IMR-90 (cell line): ENCODE results near the gene SLAMF7. TPM values are rescaled to one million over a fixed set of nuclear protein-coding genes. Genes with fewer than 3 reads are reported as not detected.
A peak's percentile ranks its signal among the peaks of the same experiment; 100 is the strongest.

Experiments used
- ATAC-seq: fragments of 200-7000 bp; cut with Tn5 transposase; 2 replicates; pipeline ENCODE4 v1.9.1; 2020; ENCODE audit warnings: low read depth, mild to moderate bottlenecking, moderate library complexity
- BruUV-seq: library from RNA; stranded (reverse); fragments of 400-500 nt; replicated peaks from 2 replicates; lab custom pipeline; 2021; lab: Mats Ljungman, UMichigan
- CTCF ChIA-PET: fragments of 300-600 bp; formaldehyde crosslinking; extraction: SDS; loops from one replicate; lab custom pipeline; 2021; ENCODE audit warnings: antibody characterized with exemption; lab: Yijun Ruan, JAX
- POLR2A ChIA-PET: fragments of 300-600 bp; sonication (Branson Sonifier 250); formaldehyde crosslinking; loops from one replicate; lab custom pipeline; 2022; ENCODE audit warnings: antibody characterized with exemption; ENCODE audit not compliant: unreplicated experiment; lab: Charles Lee
- DNase-seq: peaks from one replicate; pipeline ENCODE4 v3.0.0; 2013
- H2AFZ ChIP-seq: replicated peaks from 2 replicates; pipeline ENCODE3; 2013; ENCODE audit warnings: low read length, mild to moderate bottlenecking; ENCODE audit not compliant: poor library complexity
- H2AK5ac ChIP-seq: 2 replicates; pipeline ENCODE4 v1.6.1; 2013; ENCODE audit warnings: low read depth, low read length, inconsistent platforms
- H2AK9ac ChIP-seq: replicated peaks from 2 replicates; pipeline ENCODE3; 2013; ENCODE audit warnings: mild to moderate bottlenecking, low read depth, low read length, moderate library complexity; ENCODE audit not compliant: poor library complexity
- H2BK120ac ChIP-seq: 2 replicates; pipeline ENCODE4 v1.6.1; 2013; ENCODE audit warnings: low read depth, low read length, inconsistent platforms
- H2BK15ac ChIP-seq: 3 replicates; pipeline ENCODE4 v1.6.1; 2013; ENCODE audit warnings: low read depth, low read length, inconsistent platforms
- H2BK20ac ChIP-seq: 2 replicates; pipeline ENCODE4 v1.6.1; 2013; ENCODE audit warnings: low read depth, mild to moderate bottlenecking, inconsistent platforms, low read length, moderate library complexity
- H2BK5ac ChIP-seq: 2 replicates; pipeline ENCODE4 v1.6.1; 2013; ENCODE audit warnings: mild to moderate bottlenecking, low read depth, low read length, inconsistent platforms; ENCODE audit not compliant: poor library complexity, severe bottlenecking
- H3K14ac ChIP-seq: replicated peaks from 2 replicates; pipeline ENCODE4 v1.6.1; 2013; ENCODE audit warnings: low read depth, low read length, inconsistent platforms
- H3K18ac ChIP-seq: 2 replicates; pipeline ENCODE4 v1.6.1; 2013; ENCODE audit warnings: low read depth, low read length, control low read depth
- H3K23ac ChIP-seq: 2 replicates; pipeline ENCODE4 v1.6.1; 2013; ENCODE audit warnings: low read depth, low read length, inconsistent platforms
- H3K27ac ChIP-seq: 2 replicates; pipeline ENCODE4 v1.5.1; 2013; ENCODE audit warnings: mild to moderate bottlenecking, control low read depth, low read length; ENCODE audit not compliant: insufficient read depth
- H3K27me3 ChIP-seq: 2 replicates; pipeline ENCODE4 v1.6.1; 2013; ENCODE audit warnings: low read length; ENCODE audit not compliant: control insufficient read depth, insufficient read depth
- H3K36me3 ChIP-seq: 2 replicates; pipeline ENCODE4 v1.6.1; 2013; ENCODE audit warnings: low read length, mixed read lengths; ENCODE audit not compliant: control insufficient read depth, insufficient read depth
- H3K4ac ChIP-seq: 2 replicates; pipeline ENCODE4 v1.6.1; 2013; ENCODE audit warnings: low read depth, low read length, inconsistent platforms
- H3K4me1 ChIP-seq: 2 replicates; pipeline ENCODE4 v1.6.1; 2013; ENCODE audit warnings: low read length, mixed read lengths; ENCODE audit not compliant: control insufficient read depth, insufficient read depth
- H3K4me2 ChIP-seq: 2 replicates; pipeline ENCODE4 v1.6.1; 2013; ENCODE audit warnings: low read depth, mild to moderate bottlenecking, control low read depth, low read length, moderate library complexity
- H3K4me3 ChIP-seq: 2 replicates; pipeline ENCODE4 v1.5.1; 2013; ENCODE audit warnings: low read depth, mild to moderate bottlenecking, control low read depth, low read length, moderate library complexity; ENCODE audit not compliant: insufficient read depth
- H3K56ac ChIP-seq: 2 replicates; pipeline ENCODE4 v1.6.1; 2013; ENCODE audit warnings: low read length, inconsistent platforms; ENCODE audit not compliant: insufficient read depth; ENCODE audit errors: extremely low read depth
- H3K79me1 ChIP-seq, 2 experiments: 2 replicates each; pipeline ENCODE4 v1.6.1; 2013; ENCODE audit warnings: low read length in 2 of 2, inconsistent platforms in 1 of 2, low read depth in 1 of 2
- H3K9ac ChIP-seq: 2 replicates; pipeline ENCODE4 v1.6.1; 2013; ENCODE audit warnings: low read depth, low read length, control low read depth
- H3K9me1 ChIP-seq: 2 replicates; pipeline ENCODE4 v1.6.1; 2013; ENCODE audit warnings: low read length, inconsistent platforms; ENCODE audit not compliant: insufficient read depth
- H3K9me3 ChIP-seq: 2 replicates; pipeline ENCODE4 v1.6.1; 2013; ENCODE audit warnings: low read length; ENCODE audit not compliant: control insufficient read depth, insufficient read depth
- H4K20me1 ChIP-seq: 2 replicates; pipeline ENCODE4 v1.6.1; 2013; ENCODE audit warnings: low read length, inconsistent platforms; ENCODE audit not compliant: insufficient read depth
- H4K5ac ChIP-seq: 2 replicates; pipeline ENCODE4 v1.6.1; 2013; ENCODE audit warnings: mild to moderate bottlenecking, low read depth, low read length, control low read depth
- H4K8ac ChIP-seq, 2 experiments: 2 replicates each; pipeline ENCODE4 v1.6.1; 2013; ENCODE audit warnings: low read depth in 2 of 2, low read length in 2 of 2, control low read depth in 1 of 2, inconsistent platforms in 1 of 2
- H4K91ac ChIP-seq: 2 replicates; pipeline ENCODE4 v1.6.1; 2013; ENCODE audit warnings: low read depth, low read length, inconsistent platforms; ENCODE audit not compliant: insufficient read depth
- MAFK ChIP-seq: IDR thresholded peaks from 2 replicates; pipeline ENCODE4 v1.6.1; 2012; ENCODE audit warnings: low read depth, low read length, improper control_type of control experiment
- NFE2L2 ChIP-seq: fragments of 150-350 bp; IDR thresholded peaks from 2 replicates; pipeline ENCODE4 v1.6.1; 2016; ENCODE audit warnings: low read depth, mild to moderate bottlenecking, low read length
- RAD21 ChIP-seq: IDR thresholded peaks from 2 replicates; pipeline ENCODE4 v1.6.1; 2012; ENCODE audit warnings: low read length, improper control_type of control experiment
- SMC3 ChIP-seq: fragments of 150-350 bp; IDR thresholded peaks from 2 replicates; pipeline ENCODE4 v1.6.1; 2016; ENCODE audit warnings: low read depth, mild to moderate bottlenecking, antibody characterized with exemption, low read length, moderate library complexity
- WGBS, 2 experiments: methylation state at CpG; one replicate each; pipeline versions ENCODE4 v1.1.5 to v1.1.7; 2013; ENCODE audit warnings: missing lambda C conversion rate in 2 of 2; ENCODE audit not compliant: insufficient read length in 1 of 2; ENCODE audit errors: extremely low coverage in 2 of 2; 5-methylcytosine and 5-hydroxymethylcytosine counted together
- dilution Hi-C: fragments of 300-500 bp; cut with HindIII; formaldehyde crosslinking; loops from one replicate; pipeline ENCODE4 v1.14.3; 2018; ENCODE audit warnings: low sequenced_read_pairs; ENCODE audit not compliant: unreplicated experiment
- in situ Hi-C: fragments of 300-500 bp; cut with MboI; formaldehyde crosslinking; loops from 3 replicates; pipeline ENCODE4 v1.14.3; 2019; ENCODE audit warnings: low sequenced_read_pairs, inconsistent platforms, mixed read lengths
- intact Hi-C: fragments of 100-400 bp; cut with micrococcal nuclease; formaldehyde crosslinking; loops from 2 replicates; pipeline ENCODE4 v1.10.0; 2022
- polyA plus RNA-seq, 3 experiments: library from polyadenylated mRNA; depleted of rRNA; stranded (reverse); fragments of >200 nt; gene quantifications; 2 replicates each; pipeline ENCODE4 v1.2.3, GENCODE V29; 2012; ENCODE audit warnings: low replicate concordance in 1 of 3
- total RNA-seq: library from RNA; depleted of rRNA; stranded (reverse); fragments of >200 nt; gene quantifications from 2 replicates; pipeline ENCODE4 v1.2.3, GENCODE V29; 2012

The SLAMF7 gene
- total and polyA plus RNA-seq, 2 of the 4 experiments (the other 2 are of a cell fraction), result not detected

DNA sequence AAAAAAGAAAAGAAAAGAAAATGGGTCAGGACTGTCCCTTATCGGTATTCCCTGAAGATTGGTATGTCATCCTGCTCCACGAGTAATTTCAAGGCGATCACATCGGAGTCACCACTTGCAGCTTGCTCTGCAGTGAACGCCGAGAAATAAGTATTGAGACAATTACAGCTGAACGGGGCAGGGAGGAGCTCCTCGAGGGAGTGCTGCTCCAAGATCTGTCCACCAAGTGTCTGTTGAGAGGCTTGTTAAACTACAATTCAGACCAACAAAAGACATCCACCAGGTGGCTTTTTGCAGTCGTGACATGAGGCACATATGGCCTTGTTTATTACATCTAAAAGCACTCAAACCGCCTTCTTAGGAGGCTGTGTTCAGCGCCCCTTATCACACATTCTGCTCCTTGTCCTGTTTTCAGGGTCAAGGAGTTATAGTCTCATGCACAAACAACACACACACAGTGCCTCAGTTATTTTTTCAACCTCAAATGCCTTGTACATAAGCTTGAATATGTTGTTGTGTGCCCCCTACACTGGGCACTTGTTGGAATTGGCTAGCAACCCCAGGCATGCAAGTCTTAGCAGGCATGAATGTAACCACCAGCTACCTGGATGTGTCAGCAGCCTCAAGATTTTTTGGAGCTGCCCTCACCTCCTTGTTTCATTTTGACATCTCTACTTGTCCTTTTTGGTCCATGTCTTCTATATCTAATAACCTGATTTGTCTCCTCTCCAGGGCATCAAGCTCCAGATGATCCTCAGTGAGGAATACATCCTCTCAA lies 14.4 kb upstream of the SLAMF7 start (continued):
- no peak for TF ChIP-seq RAD21

DNA sequence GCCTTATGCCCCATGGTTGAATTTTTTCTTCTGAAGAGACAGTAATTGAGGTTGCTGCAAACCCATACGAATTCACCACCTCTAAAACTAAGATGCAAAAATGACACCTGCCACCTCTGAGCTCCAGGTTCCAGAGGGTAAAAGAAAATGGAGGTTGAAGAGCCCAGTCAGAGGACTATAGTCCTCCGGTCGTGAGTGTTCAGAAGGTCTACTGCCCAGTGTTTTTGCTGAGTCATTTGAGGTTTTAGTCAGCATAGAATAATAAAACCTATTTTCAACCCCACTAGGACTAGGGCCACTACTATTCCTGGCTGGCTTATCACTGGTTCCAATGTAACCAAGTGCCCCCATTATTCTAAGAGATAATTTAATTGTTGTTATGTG lies 12.9 kb upstream of the SLAMF7 start:
- CTCF ChIA-PET, result interaction anchor here (0.6 to 1.0 kb wide), 3 partner anchors 21 to 1779 kb away, joined by 3 to 6 read pairs (median 5); no protein-coding TSS in a partner anchor
- no CpG with 5 or more reads among the region's 3 CpGs for WGBS, 2 experiments
- dilution Hi-C loops, result no loop called here

More for the DNA sequence above, 12.9 kb upstream of the SLAMF7 start:
- H2AK5ac ChIP-seq, result no peak overlapping the region
- H3K9ac ChIP-seq, result no peak overlapping the region
- no peak overlapping the region for H2BK5ac ChIP-seq
- H2AFZ ChIP-seq, result no peak overlapping the region
- no peak overlapping the region for H2AK9ac ChIP-seq
- H2BK120ac ChIP-seq, result no peak overlapping the region
- H3K79me1 ChIP-seq, result no peaks in the 10 kb centered on the region
- DNase-seq, result no peak
- intact Hi-C loops, result loop anchor here (2.0 to 5.0 kb wide), 3 partner anchors 267 to 413 kb away; partner anchors contain the start of gene KLHDC9
- no TSS peak for BruUV-seq
- H4K20me1 ChIP-seq, result no peaks in the 10 kb centered on the region
- no peak overlapping the region for H2BK15ac ChIP-seq
- in situ Hi-C loops, result no loop called here
- no peaks in the 10 kb centered on the region for H3K4me1 ChIP-seq
- no peak overlapping the region for H3K56ac ChIP-seq
- no peak overlapping the region for H3K18ac ChIP-seq
- H3K9me1 ChIP-seq, result no peaks in the 10 kb centered on the region
- no peak overlapping the region for H4K8ac ChIP-seq
- no peaks in the 10 kb centered on the region for H3K36me3 ChIP-seq
- H3K9me3 ChIP-seq, result no peaks in the 10 kb centered on the region
- no peak overlapping the region for H3K27ac ChIP-seq
- no peak overlapping the region for H3K4me3 ChIP-seq
- no peak overlapping the region for H4K5ac ChIP-seq
- H2BK20ac ChIP-seq, result no peak overlapping the region
- POLR2A ChIA-PET, result no interaction called here
- H3K4me2 ChIP-seq, result no peak overlapping the region
- H3K14ac ChIP-seq, result no peak overlapping the region
- TF ChIP-seq SMC3 (no peak), MAFK (0 out of 2 replicates have a peak, but pooled peaks have one; percentile 35), NFE2L2 (peak; percentile 91)
- H4K91ac ChIP-seq, result no peak overlapping the region
- H3K4ac ChIP-seq, result no peak overlapping the region
- H3K23ac ChIP-seq, result no peak overlapping the region
- no peak for ATAC-seq
- H3K27me3 ChIP-seq, result no peaks in the 10 kb centered on the region; the same call in 1 of the 2 replicates
